GM18508 (cell line): Measurements from ENCODE around the gene SYNDIG1.

Source experiments
- ATAC-seq: cut with Tn5 transposase; IDR thresholded peaks from one replicate; pipeline ENCODE4 v1.9.1; 2021; ENCODE audit warnings: moderate number of reproducible peaks; ENCODE audit not compliant: insufficient read depth, unreplicated experiment

Gene SYNDIG1

DNA sequence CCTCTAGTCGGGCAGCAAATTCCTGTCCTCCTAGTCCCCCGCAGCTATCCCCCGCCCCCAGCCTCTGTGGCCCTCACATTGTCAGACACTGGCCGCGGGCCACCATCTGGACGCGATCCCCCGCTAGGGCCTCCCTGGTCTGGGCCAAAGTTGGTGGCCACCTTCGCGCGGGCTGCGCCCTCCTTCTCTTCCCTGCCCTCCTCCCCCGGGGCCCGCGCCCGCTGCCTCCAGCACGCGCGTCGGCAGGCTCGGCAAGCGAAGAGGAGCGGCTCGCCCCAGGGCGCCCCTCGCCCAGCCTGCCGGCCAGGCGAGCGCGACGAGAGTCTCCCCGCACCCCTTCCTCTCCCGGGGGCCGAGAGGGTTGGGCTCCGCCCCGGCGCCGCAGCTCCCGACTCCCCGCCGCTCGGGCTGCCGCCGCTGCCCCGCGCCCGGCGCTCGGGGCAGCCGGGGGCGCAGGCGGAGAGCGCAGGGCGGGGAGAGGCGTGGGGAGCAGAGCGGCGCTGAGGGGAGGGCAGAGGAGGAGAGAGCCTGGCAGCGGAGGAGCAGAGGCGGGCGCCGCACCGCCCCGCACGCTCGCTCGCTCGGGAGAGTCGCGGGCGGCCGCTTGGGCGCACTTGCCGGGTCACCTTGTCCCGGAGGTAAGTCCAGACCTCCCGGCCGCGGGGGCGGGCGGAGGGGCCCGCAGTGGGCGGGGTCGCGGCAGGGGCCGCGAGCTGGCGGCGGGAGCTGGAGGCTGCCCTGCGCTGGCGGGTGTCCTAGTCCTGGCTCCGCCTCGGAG, at the start of gene SYNDIG1:
SYNDIG1 (plus strand) TSS at position 514 of the 778 bp plus-strand sequence. CDS start 73,469 bp downstream, outside the sequence.
- no peak for ATAC-seq

DNA sequence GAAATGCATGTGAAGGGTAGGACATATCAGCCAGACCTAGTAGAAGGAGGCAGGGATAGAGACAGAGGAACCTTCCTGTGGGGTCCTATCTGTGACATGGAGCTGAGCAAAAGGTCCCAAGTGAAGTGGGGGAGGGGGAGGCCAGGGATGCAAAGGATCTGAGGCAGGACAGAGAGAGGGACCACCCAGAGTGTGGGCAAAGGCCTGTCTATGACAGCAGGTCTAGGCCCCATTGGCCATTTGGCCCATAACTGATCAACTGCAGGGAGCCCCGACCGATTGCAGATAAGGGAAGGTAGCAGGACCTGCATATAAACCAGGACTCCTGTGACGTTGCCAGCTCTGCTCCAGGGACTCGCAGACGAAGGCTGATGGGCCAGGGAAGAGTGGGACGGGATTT, 49.6 kb upstream of the SYNDIG1 start:
- no peak for ATAC-seq

DNA sequence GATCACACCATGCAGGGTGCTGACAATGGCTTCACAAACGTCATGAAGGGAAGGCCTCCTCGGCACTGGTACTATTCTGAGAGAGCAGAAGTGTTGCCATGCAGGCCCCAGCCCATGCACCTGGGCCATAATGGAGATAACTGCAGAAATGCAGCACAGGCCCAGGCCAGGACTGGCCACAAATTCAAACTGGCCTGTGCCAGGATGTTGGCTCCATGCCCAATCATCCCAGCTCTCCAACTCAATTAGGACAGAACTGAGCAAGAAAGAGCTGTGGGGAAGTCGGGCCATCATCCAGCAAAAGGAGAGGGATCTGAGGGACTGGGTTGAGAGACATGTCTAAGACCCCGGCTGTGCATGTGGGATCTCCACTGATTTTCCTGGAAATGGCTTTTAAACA, 48.9 kb upstream of the SYNDIG1 start:
- no peak for ATAC-seq

GRCh38 chr20:24421071-24421470, 48.4 kb upstream of the SYNDIG1 start:
- ATAC-seq = no peak

DNA sequence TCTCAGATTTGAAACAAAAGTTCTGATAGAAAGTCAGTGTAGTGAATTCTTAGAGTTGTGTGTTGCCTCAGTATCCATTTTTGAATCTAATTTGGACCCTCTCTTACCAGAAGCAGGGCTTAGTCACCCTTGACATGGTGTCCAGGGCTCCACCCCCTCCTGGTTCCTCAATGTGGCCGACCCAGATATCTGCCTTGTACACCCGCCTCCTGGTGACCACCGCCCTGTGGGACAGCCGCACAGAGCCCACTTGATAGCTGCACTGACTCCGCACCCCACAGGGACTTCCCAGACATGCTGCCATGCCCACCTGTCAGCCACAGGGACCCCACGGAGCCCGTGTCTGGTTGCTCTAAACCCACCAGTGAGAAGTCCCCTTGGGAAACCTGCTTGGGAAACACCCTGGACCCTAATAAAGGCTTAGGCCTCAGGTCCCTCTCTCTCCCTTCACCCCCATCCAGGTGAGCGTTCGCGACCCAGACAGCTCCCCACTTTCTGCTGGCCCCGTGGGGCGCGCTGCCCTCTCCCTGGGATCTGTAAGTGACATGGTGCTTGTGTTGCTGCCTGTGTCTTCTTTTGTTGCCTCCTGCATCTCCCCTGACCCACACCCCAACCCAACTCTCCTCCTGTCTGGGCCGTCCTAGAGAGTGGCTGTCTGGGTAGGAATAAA, 47.2 kb upstream of the SYNDIG1 start:
- ATAC-seq = no peak

DNA sequence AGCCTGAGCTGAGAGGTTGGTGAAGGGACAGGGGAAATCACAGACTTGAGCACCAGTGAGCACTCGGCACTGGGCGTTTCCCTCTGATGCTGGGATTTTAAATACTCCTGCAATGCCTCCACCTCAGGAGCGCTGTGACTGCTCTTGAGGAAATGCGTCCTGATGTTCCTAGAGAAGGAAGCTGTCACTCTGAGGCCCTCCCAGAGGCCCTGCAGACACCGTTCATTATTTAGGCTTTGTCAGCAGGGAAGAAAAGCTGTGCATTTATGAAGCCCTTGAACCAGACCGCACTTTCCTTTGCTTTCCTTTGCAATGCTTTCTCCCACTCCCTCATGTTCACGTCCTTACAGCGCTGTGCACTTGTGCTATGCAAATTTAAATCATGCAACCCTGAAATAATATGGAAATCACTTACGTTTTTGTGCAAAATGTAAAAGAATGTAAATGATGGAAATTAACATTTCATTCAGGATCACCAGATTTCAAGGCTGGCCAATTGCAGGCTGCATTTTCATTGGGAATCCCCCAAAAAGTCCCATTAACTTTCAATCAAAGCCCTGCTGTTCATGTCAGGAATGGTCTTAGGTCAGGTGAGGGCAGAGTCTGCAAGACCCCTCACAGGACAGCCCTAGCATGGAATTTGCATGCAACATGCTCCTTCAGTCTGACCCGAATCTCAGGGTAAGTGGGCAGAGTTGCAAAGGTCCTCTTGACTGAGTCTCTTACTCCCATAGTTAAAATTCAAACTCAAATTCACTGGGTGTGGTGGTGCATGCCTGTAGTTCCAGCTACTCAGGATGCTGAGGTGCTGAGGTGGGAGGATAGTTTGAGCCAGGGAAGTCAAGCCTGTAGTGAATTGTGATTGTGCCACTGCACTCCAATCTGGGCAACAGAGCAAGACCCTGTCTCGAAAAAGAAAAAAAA, 45.8 kb upstream of the SYNDIG1 start:
- no peak for ATAC-seq

DNA sequence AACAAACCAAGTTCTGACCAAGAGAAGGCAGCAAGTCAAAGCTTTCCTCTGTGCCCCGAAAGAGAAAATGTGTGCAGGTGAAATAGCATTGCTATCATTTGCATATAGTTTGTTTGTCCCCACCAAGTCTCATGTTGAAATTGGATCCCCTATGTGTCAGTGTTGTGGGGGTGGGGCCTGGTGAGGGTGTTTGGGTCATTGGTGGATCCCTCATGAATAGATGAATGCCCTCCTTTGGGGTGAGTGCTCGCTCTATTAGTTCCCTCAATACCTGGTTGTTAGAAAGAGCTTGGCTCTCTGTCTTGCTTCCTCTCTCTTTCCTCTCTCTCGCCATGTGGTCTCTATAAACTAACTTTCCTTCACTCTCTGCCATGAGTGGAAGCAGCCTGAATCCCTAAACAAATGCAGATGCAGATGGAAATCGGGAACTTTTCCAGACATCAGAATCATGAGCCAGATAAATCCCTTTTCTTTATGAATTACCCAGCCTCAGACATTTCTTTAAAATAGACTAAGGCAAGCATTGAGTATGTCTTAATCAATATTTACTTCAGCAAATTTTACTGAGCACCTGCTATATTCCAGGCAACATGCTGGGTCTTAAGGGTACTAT, 43.8 kb upstream of the SYNDIG1 start:
- no peak for ATAC-seq

DNA sequence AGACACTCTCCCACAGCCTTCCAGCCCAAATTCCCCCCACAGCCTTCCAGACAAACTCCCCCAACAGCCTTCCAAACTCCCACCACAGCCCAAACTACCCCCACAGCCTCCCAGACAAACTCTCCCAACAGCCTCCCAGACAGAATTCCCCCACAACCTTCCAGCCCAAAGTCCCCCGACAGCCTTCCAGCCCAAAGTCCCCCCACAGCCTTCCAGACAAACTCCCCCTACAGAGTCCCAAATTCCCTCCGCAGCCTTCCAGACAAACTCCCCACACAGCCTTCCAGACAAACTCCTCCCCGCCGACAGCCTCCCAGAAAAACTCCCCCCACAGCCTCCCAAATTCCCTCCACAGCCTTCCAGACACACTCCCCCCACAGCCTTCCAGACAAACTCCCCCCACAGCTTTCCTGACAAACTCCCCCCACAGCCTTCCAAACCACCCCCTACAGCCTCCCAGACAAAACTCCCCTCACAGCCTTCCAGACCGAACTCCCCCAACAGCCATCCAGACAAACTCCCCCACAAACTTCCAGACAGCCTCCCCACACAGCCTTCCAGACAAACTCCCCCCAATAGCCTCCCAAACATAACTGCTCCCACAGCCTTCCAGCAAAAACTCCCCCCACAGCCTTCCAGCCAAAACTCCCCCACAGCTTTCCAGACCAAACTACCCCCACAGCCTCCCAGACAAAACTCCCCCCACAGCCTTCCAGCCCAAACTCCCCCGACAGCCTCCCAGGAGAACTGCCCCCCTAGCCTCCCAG, 38.0 kb upstream of the SYNDIG1 start:
- no peak for ATAC-seq

DNA sequence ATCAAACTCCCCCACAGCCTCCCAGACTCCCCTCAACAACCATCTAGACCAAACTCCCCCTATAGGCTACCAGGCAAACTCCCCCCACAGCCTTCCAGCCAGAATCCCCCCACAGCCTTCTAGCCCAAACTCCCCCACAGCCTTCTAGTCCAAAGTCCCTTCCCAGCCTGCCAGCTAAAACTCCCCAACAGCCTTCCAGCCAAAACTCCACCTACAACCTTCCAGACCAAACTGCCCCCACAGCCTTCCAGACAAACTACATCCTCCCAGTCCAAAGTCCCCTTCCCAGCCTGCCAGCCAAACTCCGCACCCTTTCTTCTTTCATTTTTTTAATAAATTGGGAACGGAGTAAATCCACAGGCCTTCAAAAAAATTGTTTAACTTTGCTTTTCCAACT, 37.4 kb upstream of the SYNDIG1 start:
- ATAC-seq = no peak

DNA sequence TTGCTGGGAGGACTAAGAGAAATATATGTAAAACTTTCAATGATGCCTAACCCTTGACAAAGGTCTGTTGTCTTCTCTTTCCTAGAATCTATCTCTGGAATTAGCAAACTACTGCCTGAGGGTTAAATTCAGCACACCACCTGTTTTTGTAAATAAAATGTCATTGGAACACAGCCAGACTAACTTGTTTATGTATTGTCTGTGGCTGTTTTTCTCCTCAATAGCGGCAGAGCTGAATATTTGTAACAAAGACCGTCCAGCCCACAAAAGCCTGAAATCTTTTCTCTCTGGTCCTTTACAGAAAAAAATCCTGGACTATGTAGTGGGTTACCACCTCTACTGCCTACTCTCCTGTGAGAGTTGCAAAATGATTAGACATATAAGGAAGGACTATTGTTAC, 33.3 kb upstream of the SYNDIG1 start:
- no peak for ATAC-seq

GRCh38 chr20:24437196-24438082, 32.0 kb upstream of the SYNDIG1 start:
- ATAC-seq = no peak

- ATAC-seq = no peak
Observed at GRCh38 chr20:24438331-24438730, 31.1 kb upstream of the SYNDIG1 start.

DNA sequence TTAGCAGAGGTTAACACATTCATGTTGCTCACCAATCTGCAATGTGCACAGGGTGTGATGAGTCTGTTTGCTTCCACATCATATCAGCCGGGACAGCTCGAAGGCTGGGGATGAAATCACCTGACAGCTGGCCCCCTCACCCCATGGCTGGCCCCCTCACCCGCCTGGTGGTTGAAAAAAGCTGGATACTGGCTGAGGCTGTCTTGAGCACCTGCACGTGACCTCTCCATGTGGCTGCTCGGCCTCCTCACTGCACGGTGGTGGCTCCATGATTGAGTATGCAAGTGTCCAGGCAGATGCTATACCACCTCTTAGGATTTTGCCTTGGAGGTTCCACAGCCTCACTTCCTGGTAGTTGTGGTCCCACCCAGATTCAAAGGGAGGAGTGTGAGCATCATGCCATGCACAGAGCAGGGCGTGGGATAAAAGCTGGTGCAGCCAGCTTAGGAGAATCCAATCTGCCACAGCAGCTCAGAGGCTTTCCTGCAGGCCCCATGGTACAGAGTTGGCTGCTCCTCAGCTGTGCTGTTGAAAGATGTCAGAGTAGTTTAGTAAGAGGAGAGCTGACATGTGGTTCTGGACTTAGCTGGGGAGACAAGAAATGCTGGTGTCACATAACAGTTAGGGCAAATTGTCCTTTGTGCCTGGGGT, 29.6 kb upstream of the SYNDIG1 start:
- ATAC-seq = no peak

DNA sequence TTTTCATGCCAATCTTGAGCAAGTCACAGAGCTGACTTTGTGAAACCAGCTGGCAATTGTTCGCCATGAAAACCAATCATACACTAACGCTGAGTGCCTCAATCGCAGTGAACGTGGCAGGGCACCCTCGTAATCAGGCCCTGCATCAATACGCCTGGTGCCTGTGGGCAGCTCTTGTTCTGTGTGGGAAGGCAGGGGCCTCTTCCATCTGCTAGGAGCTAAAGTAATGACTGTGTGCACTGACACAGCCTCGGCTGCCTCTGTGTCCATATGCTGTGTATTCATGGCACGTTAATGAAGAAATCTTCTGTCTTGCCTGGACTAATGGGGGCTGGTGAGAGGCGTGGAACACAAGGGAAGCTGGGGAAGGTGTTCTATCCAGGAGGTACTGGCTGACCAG, 27.8 kb upstream of the SYNDIG1 start:
- ATAC-seq = no peak

DNA sequence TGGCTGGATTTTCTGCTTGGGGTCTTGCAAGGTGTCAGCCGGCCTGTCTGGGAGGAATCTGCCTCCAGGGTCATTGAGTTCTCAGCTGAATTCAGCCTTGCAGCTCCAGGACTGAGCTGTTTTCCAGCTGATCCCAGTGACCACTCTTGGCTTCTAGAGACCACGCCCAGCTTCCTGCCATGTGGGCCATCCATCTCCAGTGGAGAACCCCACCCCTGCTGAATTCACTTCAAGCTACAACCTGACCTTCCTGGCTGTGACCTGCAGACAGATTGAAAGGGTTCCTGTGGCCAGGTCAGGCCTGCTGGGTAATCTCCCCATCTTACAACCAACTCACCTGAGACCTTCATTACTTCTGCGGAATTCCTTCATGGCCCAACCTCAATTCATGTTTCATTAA, 26.5 kb upstream of the SYNDIG1 start:
- no peak for ATAC-seq

GRCh38 chr20:24443436-24443835, 26.0 kb upstream of the SYNDIG1 start:
- no peak for ATAC-seq

DNA sequence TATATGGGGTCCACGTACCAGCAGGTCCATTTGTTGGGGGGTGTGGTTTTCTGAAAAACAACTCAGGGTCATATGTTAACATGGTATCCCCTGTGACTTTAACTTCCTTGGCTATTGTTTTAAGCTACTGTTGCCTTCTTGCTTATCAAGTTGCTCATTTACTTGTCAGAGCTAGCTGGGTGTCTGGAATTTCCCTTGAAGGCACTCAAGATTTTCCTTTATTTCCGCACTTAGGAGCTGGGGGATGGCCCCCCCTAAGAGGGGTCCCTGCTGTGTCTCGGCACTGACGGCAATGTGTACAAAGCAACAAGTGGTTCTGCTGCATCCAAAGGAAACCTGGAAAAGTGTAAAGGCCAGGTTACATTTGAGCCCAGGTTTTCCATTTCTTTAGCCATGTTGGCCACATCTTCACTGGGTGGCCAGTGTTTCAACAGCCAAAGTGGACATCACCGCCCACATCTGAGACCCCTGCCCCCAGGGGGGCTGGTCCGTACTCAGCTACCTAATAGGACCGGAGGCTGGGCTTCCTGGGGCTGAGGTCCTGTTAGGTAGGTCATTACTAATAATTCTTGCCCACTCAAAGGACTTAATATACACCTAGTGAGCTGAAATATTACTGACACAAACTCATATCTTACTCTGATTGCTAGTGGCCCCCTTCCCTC, 24.8 kb upstream of the SYNDIG1 start:
- no peak for ATAC-seq
